GM12801 (cell line): ENCODE measurements around the gene TMUB2.

Source experiments
- TF ChIP-seq, protein P1 (sequence below): IDR thresholded peaks from one replicate; pipeline ENCODE4 v1.5.1; 2011; ENCODE audit warnings: control low read depth; ENCODE audit not compliant: insufficient read length; ENCODE audit errors: extremely low read depth

Gene TMUB2

DNA sequence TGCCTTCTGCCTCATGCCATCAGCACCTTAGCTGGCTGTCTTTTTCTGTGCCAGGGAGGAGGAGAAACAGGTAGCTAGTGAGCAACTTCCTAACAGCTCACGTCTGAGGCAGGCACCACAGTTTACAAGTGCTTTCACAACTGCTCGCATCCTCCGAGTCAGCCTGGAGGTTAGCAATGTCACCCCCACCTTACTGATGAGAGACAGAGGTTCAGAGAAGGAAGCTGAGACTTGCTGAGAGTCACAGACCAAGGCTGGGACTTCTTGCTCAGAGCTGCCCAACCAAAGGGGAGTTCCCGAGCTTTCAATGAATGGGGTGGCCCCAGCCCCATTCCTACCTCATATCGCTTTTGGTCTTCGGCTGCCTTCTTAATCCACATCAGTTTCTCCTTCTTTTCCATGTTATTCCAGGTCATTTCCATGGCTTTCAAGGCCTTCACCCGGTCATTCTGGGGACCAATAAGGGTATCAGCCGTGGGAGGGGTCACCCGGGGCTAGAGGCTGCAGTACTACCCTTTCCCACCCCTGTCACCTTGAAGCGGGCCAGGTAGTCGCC is 23.1 kb downstream of the TMUB2 start:
- TF ChIP-seq, protein P1, sequence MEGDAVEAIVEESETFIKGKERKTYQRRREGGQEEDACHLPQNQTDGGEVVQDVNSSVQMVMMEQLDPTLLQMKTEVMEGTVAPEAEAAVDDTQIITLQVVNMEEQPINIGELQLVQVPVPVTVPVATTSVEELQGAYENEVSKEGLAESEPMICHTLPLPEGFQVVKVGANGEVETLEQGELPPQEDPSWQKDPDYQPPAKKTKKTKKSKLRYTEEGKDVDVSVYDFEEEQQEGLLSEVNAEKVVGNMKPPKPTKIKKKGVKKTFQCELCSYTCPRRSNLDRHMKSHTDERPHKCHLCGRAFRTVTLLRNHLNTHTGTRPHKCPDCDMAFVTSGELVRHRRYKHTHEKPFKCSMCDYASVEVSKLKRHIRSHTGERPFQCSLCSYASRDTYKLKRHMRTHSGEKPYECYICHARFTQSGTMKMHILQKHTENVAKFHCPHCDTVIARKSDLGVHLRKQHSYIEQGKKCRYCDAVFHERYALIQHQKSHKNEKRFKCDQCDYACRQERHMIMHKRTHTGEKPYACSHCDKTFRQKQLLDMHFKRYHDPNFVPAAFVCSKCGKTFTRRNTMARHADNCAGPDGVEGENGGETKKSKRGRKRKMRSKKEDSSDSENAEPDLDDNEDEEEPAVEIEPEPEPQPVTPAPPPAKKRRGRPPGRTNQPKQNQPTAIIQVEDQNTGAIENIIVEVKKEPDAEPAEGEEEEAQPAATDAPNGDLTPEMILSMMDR = no peak

DNA sequence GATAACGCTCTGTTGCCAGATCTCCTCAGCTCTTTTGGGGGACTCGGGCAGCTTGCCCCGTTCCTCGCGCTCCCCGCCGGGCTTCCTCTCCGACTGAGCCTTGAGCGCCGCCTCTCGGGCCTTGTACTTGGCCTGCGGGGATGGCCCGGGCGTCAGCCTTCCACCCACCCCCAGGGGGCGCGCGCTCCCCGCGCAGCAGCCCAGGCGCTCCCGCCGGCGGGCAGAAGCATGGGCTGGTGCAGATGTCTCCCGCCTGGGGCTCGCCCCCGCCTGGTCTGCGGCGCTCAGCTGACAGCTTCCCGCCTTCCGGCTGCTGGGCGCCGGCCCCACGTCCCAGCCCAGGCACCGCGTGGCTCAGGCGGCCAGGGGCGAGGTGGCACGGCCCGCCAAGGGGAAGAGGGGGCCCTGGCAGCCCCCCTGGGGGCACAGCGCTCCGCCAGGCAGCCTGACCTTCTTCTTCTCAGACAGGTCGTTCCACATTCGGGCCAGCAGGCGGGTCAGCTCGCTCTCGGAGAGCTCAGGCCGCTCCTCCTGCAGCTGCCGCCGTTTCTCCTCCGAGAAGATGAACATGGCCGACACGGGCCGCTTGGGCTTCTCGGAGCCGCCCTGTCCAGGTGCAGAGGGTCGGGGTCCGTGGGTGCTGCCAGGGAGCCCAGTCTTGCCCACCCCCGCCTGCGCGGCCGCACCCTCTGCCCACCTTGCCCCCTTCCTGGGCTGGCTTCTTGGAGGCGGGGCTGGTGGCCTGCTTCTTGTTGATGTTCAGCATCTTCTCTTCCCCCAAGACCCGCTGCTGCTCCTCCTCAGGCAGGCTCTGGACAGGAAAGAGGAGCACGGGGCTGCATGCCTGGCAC is 23.8 kb downstream of the TMUB2 start:
- TF ChIP-seq, protein P1 = peak; percentile 78

DNA sequence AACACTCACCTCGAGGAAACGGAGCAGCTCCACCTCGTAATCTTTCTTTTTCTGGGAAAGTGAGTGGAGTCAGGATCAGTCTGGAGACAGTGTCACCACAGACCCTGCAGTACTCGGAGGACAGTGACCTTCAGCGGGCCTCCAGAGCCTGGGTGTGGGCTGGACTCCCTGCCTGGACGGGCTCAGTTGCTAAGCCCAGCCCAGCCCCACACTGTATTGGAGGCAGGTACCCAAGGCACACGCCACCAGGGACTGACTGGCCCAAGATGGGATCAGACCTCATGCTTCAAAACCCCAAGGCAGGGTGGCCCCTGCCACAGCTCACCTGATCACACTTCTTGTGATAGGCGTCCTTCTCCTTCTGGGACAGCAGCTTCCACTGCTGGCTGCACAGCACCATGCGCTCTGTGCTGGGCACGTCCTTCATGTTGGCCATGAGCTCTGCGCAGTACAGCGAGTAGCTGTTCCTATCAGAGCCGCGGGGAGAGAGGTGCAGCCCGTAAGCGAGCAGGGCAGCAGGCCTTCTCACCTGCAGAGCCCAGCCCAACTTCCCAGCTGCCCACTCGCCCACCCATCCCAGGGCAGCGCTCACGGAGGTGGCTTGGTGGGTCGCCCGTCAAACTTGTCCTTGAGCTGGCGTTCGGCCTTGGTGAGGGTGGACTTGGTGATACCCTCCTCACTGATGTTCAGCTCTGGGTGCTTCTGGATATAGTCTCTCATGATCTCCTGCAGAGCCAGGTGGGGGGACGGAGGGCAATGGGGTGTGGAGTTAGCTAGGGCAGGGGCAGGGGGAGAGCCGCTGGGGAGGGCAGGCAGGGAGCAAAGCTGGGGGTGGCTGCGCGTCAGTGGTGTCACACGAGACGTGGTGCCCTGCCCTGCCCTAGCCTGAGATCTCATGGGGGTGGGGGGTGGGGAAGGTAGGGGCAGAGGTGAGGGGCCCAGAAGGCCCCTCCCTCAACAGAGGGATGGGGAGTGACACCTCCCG is 24.8 kb downstream of the TMUB2 start:
- TF ChIP-seq, protein P1 = no peak

DNA sequence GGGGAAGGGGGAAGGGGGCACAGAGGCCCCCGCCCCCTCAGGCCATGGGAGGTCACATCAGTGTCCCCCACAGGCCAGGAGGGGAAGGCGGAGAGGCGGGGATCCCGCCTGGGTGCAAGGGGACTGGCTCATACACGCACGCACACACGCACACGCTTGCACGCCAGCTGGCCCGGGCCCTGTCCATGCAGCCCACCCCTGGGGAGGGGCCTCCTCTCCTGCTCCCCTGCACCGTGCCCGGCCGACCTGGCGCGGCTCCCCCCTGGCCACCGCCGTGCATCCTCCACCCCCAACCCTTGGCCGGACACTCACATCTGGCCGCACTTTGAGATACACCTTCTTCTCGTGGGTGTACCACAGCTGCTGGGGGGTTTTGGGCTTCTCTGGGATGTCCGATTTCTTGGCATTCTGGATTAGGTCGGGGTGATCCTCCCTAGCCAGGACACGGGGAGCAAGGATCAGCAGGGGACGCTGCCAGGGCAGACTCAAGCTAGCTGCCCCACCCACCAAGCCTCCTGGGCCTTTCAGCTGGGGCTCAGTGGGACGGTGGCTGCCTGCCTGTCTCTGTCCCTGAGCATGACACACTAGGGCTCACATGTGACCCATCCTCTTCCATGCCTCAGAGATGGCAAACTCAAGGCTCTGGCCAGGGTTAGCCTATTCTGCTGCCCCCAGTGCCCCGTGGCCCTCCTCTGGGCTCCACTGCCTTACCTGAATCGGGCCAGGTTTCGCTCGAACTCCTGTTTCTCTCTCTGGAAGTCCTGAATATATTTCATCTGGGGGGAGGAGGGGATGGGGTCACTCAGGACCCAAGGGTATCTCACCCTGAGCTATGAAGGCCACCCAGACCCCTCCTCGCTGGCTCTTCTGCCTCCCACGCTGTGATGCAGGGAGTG is 26.0 kb downstream of the TMUB2 start:
- TF ChIP-seq, protein P1 = no peak

DNA sequence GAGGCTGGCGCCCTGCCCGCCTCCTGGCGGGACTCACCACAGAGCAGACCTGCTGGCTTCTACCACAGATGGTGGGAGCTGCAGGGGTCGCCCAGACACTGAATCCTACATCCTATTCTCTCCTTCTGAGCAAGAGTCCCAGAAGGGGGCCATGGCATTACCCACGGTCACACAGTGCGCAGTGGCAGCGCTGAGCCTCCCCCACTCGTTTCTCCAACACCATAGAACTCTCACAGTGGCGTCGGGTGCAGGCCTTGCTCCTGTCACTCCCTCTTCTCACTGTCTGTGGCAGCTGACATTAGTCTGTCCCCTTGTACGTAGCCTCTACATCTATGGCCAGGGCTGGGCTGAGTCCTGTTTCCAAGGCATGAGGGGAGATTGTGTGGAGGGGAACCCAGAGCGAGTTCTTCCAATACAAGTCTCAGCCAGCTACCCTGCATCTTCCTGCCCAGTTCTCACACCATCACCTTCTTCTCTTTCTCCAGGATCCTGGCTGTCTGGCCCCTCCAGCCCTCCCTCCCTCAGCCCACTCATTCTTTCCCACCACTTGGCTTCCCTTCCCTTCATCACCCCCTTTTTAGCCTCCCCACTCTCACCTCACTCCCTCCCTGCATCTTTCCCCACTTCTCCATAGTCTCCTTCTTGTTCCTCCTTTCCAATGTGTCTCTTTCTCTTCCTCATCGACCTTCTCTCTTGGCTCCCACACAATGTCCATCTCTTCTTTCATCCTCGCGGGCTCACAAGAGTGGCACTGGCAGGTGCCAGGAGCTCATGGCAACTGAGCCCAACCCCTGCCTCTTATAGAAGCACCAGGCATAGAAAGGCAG is 26.8 kb downstream of the TMUB2 start:
- TF ChIP-seq, protein P1 = no peak

DNA sequence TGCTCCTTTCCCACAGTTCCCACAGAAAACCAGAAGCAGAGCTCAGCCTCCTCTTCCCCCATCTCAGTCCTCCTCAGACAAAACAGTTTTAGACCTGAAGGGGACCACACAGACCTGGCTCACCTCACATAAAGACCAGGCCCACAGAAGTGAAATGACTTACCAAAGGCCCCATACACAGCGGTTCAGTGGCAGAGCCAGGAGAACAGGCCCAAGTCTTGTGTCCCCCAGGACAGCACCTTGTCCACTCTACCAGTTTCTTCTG is 27.4 kb downstream of the TMUB2 start:
- TF ChIP-seq, protein P1 = no peak
